A549 (cell line): Measurements from ENCODE around the gene RIN3. TPM values are rescaled to one million over a fixed set of nuclear protein-coding genes. Genes with fewer than 3 reads are reported as not detected.

Experiments
- ATAC-seq, 2 experiments: fragments of 200-7000 bp in 1 of 2; fragments of >200 bp in 1 of 2; cut with Nextera tagmentation in 1 of 2; cut with Tn5 transposase in 1 of 2; 3 replicates each; pipeline versions ENCODE4 v1.8.0 to v1.9.1; 2018 to 2020; ENCODE audit warnings: mild to moderate bottlenecking in 1 of 2, moderate library complexity in 1 of 2
- CTCF ChIA-PET: fragments of 300-600 bp; sonication (Branson Sonifier 250); formaldehyde crosslinking; extraction: SDS; loops from one replicate; lab custom pipeline; 2021; ENCODE audit warnings: antibody characterized with exemption, inconsistent platforms; lab: Yijun Ruan, JAX
- POLR2A ChIA-PET: fragments of 350-600 bp; formaldehyde crosslinking; extraction: SDS; loops from one replicate; lab custom pipeline; 2021; ENCODE audit warnings: antibody characterized with exemption, inconsistent platforms; lab: Yijun Ruan, JAX
- DNase-seq, 2 experiments: peaks; one replicate each; pipeline versions ENCODE4 v3.0.0 to v3.0.0-alpha.2; 2011 to 2016; ENCODE audit warnings: low read depth in 1 of 2, low spot score in 1 of 2
- FAIRE-seq: peaks from 2 replicates; lab custom pipeline; 2011; peaks lifted over from hg19 to GRCh38; lab: Jason Lieb, UNC
- H3K27ac ChIP-seq, 2 experiments: fragments of >200 bp; sonication (Bioruptor Twin); formaldehyde crosslinking; 3 replicates each; pipeline ENCODE4 v1.5.1; 2016 to 2017
- H3K4me1 ChIP-seq: fragments of >200 bp; sonication (Bioruptor Twin); formaldehyde crosslinking; 3 replicates; pipeline ENCODE4 v1.6.1; 2016
- H3K4me2 ChIP-seq: fragments of >200 bp; sonication (Bioruptor Twin); formaldehyde crosslinking; 3 replicates; pipeline ENCODE4 v1.6.1; 2016
- H3K4me3 ChIP-seq: fragments of >200 bp; sonication (Bioruptor Twin); formaldehyde crosslinking; 3 replicates; pipeline ENCODE4 v1.5.1; 2016
- H3K9me3 ChIP-seq: fragments of >200 bp; sonication (Bioruptor Twin); formaldehyde crosslinking; 3 replicates; pipeline ENCODE4 v1.6.1; 2016
- BHLHE40 ChIP-seq: IDR thresholded peaks from 2 replicates; pipeline ENCODE4 v1.6.1; 2012; ENCODE audit warnings: low read depth, low read length, inconsistent platforms
- CEBPB ChIP-seq, 2 experiments: fragments of >200 bp in 1 of 2; sonication (Bioruptor Twin) in 1 of 2; formaldehyde crosslinking in 1 of 2; IDR thresholded peaks; 2 replicates each; pipeline ENCODE4 v1.6.1; 2012 to 2016
- CHD4 ChIP-seq: fragments of 200-600 bp; sonication (generic); IDR thresholded peaks from 2 replicates; pipeline ENCODE4 v1.6.1; 2016; ENCODE audit warnings: antibody characterized with exemption, mild to moderate bottlenecking, borderline replicate concordance
- EHF ChIP-seq: fragments of 250-450 bp; sonication (Bioruptor Pico); IDR thresholded peaks from 2 replicates; pipeline ENCODE4 v1.5.0; 2020; ENCODE audit warnings: mild to moderate bottlenecking
- FOSB ChIP-seq: fragments of 250-450 bp; sonication (Bioruptor Pico); IDR thresholded peaks from 2 replicates; pipeline ENCODE4 v1.5.0; 2020; ENCODE audit warnings: mild to moderate bottlenecking, moderate library complexity
- HEYL ChIP-seq: fragments of 250-450 bp; sonication (Bioruptor Pico); IDR thresholded peaks from 2 replicates; pipeline ENCODE4 v1.8.0; 2021; ENCODE audit warnings: mild to moderate bottlenecking, moderate library complexity
- JUN ChIP-seq, 2 experiments: fragments of >200 bp; sonication (Bioruptor Twin); formaldehyde crosslinking; IDR thresholded peaks; 2 replicates in 1 of 2; 3 replicates in 1 of 2; pipeline ENCODE4 v1.6.1; 2016 to 2017
- KDM1A ChIP-seq: fragments of 200-600 bp; sonication (generic); IDR thresholded peaks from 2 replicates; pipeline ENCODE4 v1.6.1; 2016; ENCODE audit warnings: low read depth, mild to moderate bottlenecking
- NPAS2 ChIP-seq: fragments of 250-450 bp; sonication (Bioruptor Pico); IDR thresholded peaks from 2 replicates; pipeline ENCODE4 v1.8.0; 2022; ENCODE audit warnings: mild to moderate bottlenecking, moderate library complexity, borderline replicate concordance
- POLR2A ChIP-seq: IDR thresholded peaks from 2 replicates; pipeline ENCODE4 v1.6.1; 2012; ENCODE audit warnings: mild to moderate bottlenecking, low read length
- RCOR1 ChIP-seq: fragments of 150-350 bp; IDR thresholded peaks from 2 replicates; pipeline ENCODE4 v1.6.1; 2014; ENCODE audit warnings: antibody characterized with exemption, low read length, low read depth
- RNF2 ChIP-seq: fragments of 200-600 bp; sonication (generic); IDR thresholded peaks from 2 replicates; pipeline ENCODE4 v1.6.1; 2016; ENCODE audit warnings: low read depth, mild to moderate bottlenecking, antibody characterized with exemption, moderate library complexity, borderline replicate concordance
- TP53 ChIP-seq: fragments of 250-450 bp; sonication (Bioruptor Pico); IDR thresholded peaks from 2 replicates; pipeline ENCODE4 v1.5.0; 2021; ENCODE audit warnings: mild to moderate bottlenecking, moderate library complexity
- ZNF302 ChIP-seq: fragments of 250-450 bp; sonication (Bioruptor Pico); IDR thresholded peaks from 2 replicates; pipeline ENCODE4 v1.9.0; 2021; ENCODE audit warnings: inconsistent platforms, mild to moderate bottlenecking, moderate library complexity
- WGBS: methylation state at CpG from one replicate; pipeline ENCODE4 v1.1.6; 2017; ENCODE audit errors: missing lambda C conversion rate; 5-methylcytosine and 5-hydroxymethylcytosine counted together
- polyA plus RNA-seq, 4 experiments: library from polyadenylated mRNA; depleted of rRNA in 3 of 4; stranded (reverse); fragments of >200 nt; fragmentation: RNase III in 1 of 4; extraction: RNeasy Plus Mini Kit Qiagen cat#74134 plus additional on column Dnase treatment in 1 of 4; gene quantifications; 2 replicates in 3 of 4; 3 replicates in 1 of 4; pipeline ENCODE4 v1.2.3, GENCODE V29; 2011 to 2017
- TF ChIP-seq, protein P1 (sequence below): fragments of 250-450 bp; sonication (Bioruptor Pico); IDR thresholded peaks from 2 replicates; pipeline ENCODE4 v1.5.0; 2021; ENCODE audit warnings: mild to moderate bottlenecking, moderate library complexity, borderline replicate concordance
- TF ChIP-seq, protein P2 (sequence below): IDR thresholded peaks from 2 replicates; pipeline ENCODE4 v1.6.1; 2012; ENCODE audit warnings: low read depth, borderline replicate concordance
- TF ChIP-seq, protein P3 (sequence below): fragments of >200 bp; sonication (Bioruptor Twin); formaldehyde crosslinking; IDR thresholded peaks from 3 replicates; pipeline ENCODE4 v1.5.1; 2016
- TF ChIP-seq, protein P4 (sequence below): fragments of 250-450 bp; sonication (Bioruptor Pico); IDR thresholded peaks from 2 replicates; pipeline ENCODE4 v1.5.0; 2020; ENCODE audit warnings: low read depth, mild to moderate bottlenecking, moderate library complexity
- TF ChIP-seq, protein P5 (sequence below): fragments of >200 bp; sonication (Bioruptor Twin); formaldehyde crosslinking; IDR thresholded peaks from 2 replicates; pipeline ENCODE4 v1.6.1; 2016
- TF ChIP-seq, protein P6 (sequence below): fragments of >200 bp; sonication (Bioruptor Twin); formaldehyde crosslinking; IDR thresholded peaks from 3 replicates; pipeline ENCODE4 v1.6.1; 2016
- TF ChIP-seq, protein P7 (sequence below): IDR thresholded peaks from 2 replicates; pipeline ENCODE4 v1.6.1; 2012

RIN3 gene
- polyA plus RNA-seq, 2 of the 4 experiments (the other 2 are of a cell fraction), result 5.6 to 14.5 TPM

DNA sequence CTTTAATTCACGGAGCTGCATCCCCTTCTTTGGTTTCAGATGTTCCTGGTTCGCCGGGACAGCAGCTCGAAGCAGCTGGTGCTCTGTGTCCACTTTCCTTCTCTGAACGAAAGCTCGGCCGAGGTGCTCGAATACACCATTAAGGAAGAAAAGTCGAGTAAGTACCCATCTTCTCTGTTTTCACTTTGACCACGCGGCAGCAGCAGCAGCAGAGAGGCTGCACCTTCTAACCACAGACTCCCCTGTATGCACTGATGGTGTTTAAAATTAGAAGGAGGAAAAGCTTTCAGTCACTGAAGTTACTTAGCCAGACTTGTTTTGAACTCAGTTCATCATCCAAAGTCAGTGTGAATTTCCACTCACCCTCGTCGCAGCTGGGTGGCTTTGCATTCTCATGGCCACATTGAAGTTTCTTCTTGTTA lies 63.8 kb downstream of the RIN3 start (continued):
- TF ChIP-seq, protein P1, sequence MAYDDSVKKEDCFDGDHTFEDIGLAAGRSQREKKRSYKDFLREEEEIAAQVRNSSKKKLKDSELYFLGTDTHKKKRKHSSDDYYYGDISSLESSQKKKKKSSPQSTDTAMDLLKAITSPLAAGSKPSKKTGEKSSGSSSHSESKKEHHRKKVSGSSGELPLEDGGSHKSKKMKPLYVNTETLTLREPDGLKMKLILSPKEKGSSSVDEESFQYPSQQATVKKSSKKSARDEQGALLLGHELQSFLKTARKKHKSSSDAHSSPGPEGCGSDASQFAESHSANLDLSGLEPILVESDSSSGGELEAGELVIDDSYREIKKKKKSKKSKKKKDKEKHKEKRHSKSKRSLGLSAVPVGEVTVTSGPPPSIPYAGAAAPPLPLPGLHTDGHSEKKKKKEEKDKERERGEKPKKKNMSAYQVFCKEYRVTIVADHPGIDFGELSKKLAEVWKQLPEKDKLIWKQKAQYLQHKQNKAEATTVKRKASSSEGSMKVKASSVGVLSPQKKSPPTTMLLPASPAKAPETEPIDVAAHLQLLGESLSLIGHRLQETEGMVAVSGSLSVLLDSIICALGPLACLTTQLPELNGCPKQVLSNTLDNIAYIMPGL (CRISPR knock-in tag), result no peak

DNA sequence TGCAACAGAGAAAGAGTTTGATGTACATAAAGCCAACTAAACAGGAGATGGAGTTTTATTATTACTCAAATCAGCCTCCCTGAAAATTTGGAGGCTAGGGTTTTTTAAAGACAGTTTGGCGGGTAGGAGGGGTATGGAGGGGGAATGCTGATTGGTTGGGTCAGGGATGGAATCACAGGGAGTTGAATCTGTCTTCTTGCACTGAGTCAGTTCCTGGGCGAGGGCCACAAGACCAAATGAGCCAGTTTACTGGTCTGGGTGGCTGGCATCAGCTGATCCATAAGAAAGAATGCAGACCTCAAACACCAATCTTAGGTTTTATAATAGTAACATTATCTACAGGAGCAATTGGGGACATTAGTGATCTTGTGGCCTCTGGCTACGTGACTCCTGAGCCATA lies 64.9 kb downstream of the RIN3 start:
- CTCF ChIA-PET, result interaction anchor here (0.5 to 1.4 kb wide), 4 partner anchors 34 to 1985 kb away, joined by 3 read pairs; no protein-coding TSS in a partner anchor
- Histone ChIP-seq H3K4me1 (no peaks in the 10 kb centered on the region), H3K27ac (no peak overlapping the region)
- TF ChIP-seq, protein P2, sequence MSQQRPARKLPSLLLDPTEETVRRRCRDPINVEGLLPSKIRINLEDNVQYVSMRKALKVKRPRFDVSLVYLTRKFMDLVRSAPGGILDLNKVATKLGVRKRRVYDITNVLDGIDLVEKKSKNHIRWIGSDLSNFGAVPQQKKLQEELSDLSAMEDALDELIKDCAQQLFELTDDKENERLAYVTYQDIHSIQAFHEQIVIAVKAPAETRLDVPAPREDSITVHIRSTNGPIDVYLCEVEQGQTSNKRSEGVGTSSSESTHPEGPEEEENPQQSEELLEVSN, result no peak
- TF ChIP-seq FOSB (no peak), JUN (IDR thresholded peaks at IDR 0.05) (no peak), ZNF302 (CRISPR knock-in tag) (no peak), POLR2A (no peak), NPAS2 (CRISPR knock-in tag) (no peak), CEBPB (IDR thresholded peaks at IDR 0.05) (no peak)
- TF ChIP-seq, protein P3, sequence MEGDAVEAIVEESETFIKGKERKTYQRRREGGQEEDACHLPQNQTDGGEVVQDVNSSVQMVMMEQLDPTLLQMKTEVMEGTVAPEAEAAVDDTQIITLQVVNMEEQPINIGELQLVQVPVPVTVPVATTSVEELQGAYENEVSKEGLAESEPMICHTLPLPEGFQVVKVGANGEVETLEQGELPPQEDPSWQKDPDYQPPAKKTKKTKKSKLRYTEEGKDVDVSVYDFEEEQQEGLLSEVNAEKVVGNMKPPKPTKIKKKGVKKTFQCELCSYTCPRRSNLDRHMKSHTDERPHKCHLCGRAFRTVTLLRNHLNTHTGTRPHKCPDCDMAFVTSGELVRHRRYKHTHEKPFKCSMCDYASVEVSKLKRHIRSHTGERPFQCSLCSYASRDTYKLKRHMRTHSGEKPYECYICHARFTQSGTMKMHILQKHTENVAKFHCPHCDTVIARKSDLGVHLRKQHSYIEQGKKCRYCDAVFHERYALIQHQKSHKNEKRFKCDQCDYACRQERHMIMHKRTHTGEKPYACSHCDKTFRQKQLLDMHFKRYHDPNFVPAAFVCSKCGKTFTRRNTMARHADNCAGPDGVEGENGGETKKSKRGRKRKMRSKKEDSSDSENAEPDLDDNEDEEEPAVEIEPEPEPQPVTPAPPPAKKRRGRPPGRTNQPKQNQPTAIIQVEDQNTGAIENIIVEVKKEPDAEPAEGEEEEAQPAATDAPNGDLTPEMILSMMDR, result no peak
- TF ChIP-seq, all 56 proteins: peak for 0
- no peak overlapping the region for H3K4me3 ChIP-seq
- FAIRE-seq (no peak), ATAC-seq (no peak), DNase-seq (no peak)
- POLR2A ChIA-PET, result no interaction called here
- no peak overlapping the region for H3K4me2 ChIP-seq
- no peaks in the 10 kb centered on the region for H3K9me3 ChIP-seq
- 96% methylated on average over 3 of the region's 3 CpGs for WGBS

DNA sequence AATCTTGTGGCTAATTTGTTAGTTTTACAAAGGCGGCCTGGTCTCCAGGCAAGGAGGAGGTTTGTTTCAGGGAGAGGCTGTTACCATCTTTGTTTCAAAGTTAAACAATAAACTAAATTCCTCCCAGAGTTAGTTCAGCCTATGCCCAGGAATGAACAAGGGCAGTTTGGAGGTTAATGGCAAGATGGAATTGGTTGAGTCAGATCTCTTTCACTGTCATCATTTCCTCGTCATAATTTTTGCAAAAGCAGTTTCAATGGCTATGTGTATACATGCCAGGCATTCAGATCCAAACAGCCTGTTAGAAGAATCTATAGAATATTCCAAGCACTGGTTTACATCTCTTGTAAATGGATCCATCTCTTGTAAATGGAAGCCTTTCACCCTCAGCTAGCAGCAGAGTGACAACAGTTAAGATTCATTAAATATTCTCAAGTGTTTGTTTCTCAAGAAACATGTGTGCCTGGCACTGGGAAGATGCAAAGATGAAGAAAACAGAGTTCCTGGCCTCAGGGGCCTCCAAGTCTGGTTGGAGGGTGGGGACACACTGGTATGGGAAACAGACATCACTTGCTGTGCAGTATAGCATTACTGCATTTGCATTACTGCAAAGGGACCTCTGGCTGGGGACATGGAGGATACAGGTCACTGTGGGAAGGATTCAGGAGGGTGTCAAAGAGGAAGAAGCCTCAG lies 65.8 kb downstream of the RIN3 start:
- Histone ChIP-seq H3K9me3 (no peaks in the 10 kb centered on the region), H3K4me1 (no peaks in the 10 kb centered on the region), H3K4me2 (no peak overlapping the region), H3K27ac (no peak overlapping the region), H3K4me3 (no peak overlapping the region)
- CTCF ChIA-PET, result no interaction called here
- DNase-seq (no peak), FAIRE-seq (no peak), ATAC-seq (no peak)
- WGBS, result 97% methylated on average over 2 of the region's 2 CpGs
- TF ChIP-seq ZNF302 (CRISPR knock-in tag), result no peak
- TF ChIP-seq RNF2, result no peak
- TF ChIP-seq, protein P4, sequence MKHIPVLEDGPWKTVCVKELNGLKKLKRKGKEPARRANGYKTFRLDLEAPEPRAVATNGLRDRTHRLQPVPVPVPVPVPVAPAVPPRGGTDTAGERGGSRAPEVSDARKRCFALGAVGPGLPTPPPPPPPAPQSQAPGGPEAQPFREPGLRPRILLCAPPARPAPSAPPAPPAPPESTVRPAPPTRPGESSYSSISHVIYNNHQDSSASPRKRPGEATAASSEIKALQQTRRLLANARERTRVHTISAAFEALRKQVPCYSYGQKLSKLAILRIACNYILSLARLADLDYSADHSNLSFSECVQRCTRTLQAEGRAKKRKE (CRISPR knock-in tag), result no peak
- TF ChIP-seq RCOR1, result no peak
- TF ChIP-seq HEYL (CRISPR knock-in tag), result no peak
- TF ChIP-seq, protein P5, sequence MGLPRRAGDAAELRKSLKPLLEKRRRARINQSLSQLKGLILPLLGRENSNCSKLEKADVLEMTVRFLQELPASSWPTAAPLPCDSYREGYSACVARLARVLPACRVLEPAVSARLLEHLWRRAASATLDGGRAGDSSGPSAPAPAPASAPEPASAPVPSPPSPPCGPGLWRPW, result no peak
- TF ChIP-seq, protein P6, sequence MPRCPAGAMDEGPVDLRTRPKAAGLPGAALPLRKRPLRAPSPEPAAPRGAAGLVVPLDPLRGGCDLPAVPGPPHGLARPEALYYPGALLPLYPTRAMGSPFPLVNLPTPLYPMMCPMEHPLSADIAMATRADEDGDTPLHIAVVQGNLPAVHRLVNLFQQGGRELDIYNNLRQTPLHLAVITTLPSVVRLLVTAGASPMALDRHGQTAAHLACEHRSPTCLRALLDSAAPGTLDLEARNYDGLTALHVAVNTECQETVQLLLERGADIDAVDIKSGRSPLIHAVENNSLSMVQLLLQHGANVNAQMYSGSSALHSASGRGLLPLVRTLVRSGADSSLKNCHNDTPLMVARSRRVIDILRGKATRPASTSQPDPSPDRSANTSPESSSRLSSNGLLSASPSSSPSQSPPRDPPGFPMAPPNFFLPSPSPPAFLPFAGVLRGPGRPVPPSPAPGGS, result no peak
- TF ChIP-seq KDM1A, result no peak
- no peak for TF ChIP-seq BHLHE40
- TF ChIP-seq, protein P7, sequence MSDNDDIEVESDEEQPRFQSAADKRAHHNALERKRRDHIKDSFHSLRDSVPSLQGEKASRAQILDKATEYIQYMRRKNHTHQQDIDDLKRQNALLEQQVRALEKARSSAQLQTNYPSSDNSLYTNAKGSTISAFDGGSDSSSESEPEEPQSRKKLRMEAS, result no peak
- TF ChIP-seq TP53 (CRISPR knock-in tag), result no peak
- TF ChIP-seq EHF (CRISPR knock-in tag), result no peak
- TF ChIP-seq CHD4, result no peak
- TF ChIP-seq, protein P1 (CRISPR knock-in tag), result no peak
- POLR2A ChIA-PET, result no interaction called here
